GM19397 (cell line): ENCODE results near the gene SSTR1.

Source experiments
- ATAC-seq: cut with Tn5 transposase; IDR thresholded peaks from one replicate; pipeline ENCODE4 v1.9.1; 2021; ENCODE audit warnings: mild to moderate bottlenecking, moderate library complexity; ENCODE audit not compliant: unreplicated experiment

Gene SSTR1

DNA sequence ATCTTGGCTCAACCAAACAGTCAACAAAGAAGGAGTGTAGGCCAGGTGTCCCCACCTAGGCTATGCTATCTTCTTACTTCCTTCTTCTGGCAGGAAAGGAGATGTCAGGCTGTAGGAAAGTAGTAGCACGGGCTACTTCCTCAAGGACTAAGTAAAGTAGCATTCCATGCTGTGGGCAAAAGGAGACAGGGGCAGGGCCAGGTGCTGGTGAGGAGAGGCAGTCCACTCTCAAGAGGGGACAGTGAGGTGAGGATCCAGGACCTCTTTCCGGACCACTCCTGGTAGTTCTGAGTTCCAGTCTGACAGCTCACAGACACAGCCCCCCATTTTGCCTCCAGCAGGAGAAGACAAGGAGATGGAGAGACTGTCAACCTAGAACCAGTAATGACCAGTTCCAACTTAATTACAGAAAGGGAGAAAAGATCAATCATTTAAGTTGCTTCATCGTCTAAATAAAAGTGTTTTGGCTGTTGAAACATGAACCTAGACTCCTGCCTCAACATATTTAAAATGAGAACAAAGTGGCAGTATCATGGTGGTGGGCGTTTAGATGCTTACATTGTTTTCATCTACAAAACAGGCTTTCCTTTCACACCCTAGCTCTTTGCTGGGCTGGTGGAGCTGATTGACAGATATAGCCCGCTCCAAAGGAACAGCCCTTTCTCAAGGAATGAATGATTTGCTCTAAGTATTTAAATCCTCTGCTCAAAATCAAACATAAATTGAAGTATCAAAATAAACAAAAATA lies 5.1 kb upstream of the SSTR1 start:
- no peak for ATAC-seq

DNA sequence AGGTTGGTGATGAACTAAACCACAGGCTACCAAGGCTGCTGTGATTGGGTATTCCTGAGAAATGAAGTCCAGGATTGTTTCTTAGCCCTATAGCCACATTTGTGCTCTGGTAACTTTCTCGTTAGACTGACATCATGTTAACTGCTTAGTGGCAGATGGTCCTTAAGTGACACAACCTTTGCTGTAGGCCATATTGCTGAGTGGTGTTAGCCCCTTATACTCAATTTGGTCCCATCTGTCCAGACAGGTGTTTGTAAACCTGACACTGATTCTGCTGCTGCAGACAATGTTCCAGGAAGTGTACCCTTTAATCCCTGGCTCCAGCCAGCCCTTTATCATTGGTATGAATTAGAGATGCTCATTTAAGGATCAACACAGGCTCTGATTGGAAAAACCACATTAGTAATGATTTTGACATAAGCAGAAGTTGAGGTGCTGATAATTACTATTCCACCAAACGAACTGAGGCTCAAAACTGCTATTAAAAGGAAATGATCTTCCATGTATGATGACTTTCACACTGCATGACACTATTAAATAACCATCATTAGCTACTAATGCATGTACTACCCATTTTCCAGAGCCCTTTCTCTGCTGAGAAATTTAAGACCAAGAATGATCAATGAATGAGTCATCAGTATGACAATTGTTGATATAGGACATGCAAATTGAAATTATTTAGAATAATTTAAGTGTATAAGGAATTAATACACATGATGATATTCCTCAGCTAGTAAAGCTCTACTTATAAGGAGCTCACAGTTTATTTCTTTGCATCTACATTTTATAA lies 3.6 kb upstream of the SSTR1 start:
- no peak for ATAC-seq

DNA sequence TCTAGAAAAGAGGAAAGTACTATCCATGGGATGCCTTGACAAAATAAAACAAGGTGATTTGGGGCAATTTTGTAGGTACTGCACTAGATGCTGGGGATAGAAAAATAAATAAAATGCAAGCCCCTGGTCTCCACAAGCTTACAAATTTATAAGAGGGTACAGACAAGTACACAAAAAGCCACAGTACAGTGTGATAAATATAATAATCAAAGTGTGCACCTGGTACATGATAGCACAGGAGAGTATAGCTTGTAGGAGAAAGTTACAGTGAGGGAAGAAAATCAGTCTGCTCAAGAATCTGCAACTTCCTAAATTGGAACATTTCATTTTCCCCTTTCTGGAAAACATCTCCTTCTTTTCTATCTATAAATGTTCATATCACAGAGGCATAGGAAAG lies 3.0 kb upstream of the SSTR1 start:
- no peak for ATAC-seq

DNA sequence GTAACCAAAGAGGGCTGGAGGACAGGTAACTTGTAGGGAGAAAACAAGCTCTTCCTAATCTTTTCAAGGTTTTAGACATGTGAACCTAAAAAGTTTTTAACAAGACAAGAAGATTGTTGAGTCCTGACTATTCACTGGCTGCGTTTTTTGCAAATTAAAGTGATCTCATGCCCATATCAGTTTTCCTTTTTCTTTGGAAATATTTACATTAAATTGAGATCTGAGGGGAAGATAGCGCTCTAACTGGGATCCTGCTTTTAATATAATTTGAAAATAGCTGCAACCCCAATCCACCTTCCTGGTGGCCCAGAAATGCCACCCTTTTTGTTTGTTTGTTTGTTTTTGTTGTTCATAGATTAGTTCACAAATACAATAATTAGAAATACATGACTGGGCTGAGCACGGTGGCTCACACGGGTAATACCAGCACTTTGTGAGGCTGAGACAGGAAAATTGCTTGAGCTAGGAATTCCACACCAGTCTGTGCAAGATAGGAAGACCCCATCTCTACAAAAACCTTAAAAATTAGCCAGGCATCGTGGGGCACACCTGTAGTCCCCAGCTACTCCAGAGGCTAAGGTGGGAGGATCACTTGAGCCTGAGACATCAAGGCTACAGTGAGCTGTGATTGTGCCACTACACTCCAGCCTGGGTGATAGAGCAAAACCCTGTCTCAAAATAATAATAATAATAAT lies 2.4 kb upstream of the SSTR1 start:
- ATAC-seq = no peak

DNA sequence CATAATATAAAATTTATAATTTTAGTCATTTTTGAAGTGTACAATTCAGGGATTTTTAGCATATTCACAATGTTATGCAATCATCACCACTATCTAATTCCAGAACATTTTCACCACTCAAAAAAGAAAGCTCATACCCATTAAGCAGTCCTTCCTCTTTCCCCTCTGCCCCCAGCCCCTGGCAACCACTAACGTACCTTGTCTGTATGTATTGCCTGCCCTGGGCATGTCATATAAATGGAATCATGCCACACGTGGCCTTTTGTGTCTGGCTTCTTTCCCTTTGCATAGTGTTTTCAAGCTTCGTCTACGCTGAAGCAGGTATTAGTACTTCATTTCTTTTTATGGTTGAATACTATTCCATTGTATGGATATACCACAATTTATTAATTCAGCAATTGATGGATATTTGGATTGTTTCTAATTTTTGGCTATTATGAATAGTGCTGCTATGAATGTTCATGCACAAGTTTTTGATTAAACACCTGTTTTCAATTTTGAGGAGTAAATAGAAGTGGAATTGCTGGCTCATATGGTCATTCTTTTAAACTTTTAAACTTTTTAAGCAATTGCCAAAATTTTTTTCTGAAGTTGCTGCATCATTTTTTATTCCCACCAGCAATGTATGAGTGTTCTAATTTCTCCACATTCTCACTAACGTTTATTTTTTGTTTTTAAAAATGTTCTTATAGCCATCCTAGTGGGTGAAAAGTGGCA lies 1.6 kb upstream of the SSTR1 start:
- no peak for ATAC-seq

DNA sequence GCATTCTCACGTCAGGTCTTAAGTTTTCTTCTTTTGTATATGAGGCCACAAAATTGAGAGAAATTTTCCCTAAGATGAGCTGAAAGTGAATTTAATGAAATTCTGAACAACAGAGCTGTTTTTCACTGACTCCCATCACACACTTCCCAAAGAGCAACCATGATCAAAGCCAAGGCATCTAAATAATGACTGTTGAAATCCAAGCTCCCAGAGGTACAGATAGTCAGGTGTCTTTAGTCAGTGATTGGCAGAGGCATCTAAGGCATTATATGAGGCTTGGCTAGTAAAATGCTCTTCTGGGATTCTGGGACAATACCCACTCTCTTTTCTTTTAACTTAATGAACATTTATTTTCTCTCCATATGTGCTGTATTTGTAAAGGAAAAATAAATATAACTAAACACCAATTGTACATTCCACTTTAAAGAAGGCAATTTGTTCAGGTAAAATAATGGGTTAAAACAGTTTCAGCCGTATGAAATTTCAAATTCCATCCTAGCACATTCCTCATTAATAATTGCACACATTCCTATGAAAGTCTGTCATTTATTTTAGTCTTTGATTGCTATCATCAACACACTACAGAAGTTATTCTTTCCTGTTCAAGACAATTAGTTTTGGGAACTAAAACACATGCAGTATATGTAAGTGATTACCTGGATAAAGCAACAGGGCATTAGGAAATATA lies 871 bp upstream of the SSTR1 start:
- ATAC-seq = no peak

DNA sequence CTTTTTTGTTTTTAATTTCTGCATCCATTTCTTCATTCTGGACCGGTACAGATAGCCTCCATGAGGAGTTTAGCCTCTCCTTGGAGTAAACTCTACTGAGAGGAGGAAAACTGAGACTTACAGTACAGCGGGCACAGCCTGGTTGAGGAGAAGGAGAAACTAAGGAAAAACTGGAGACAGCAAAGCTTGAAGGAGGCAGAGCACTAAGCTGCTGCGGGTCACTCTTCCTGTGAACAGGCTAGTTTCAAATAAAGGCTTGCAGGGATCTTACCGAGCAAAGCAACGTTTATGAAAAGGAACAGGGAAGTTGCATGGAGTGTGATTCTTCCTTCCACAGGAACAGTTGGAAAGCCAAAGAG lies 348 bp upstream of the SSTR1 start:
- no peak for ATAC-seq

DNA sequence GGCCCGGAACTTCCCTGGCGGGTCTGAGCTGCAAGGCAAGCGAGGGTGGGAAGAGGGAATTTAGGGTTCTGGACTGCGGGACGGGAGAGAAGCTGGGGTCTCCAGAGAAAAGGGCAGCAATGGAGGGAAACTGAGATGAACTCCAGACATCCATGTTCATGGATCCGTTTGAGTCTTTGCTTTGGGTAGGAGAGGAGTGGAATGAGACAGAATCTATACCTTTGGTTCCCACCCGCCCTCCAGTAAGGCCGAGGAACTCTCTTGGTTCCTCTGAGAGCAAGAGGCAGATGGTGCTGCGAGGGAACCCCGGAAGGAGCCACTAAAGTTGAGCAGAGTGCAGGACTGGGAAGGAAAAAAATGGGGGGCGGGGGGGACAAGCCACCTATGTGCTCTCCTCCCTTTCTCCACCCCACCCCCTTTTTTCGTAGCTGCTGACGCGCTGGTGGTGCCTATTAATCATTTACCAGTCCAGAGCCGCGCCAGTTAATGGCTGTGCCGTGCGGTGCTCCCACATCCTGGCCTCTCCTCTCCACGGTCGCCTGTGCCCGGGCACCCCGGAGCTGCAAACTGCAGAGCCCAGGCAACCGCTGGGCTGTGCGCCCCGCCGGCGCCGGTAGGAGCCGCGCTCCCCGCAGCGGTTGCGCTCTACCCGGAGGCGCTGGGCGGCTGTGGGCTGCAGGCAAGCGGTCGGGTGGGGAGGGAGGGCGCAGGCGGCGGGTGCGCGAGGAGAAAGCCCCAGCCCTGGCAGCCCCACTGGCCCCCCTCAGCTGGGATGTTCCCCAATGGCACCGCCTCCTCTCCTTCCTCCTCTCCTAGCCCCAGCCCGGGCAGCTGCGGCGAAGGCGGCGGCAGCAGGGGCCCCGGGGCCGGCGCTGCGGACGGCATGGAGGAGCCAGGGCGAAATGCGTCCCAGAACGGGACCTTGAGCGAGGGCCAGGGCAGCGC lies 1.2 kb downstream of the SSTR1 start:
- no peak for ATAC-seq

DNA sequence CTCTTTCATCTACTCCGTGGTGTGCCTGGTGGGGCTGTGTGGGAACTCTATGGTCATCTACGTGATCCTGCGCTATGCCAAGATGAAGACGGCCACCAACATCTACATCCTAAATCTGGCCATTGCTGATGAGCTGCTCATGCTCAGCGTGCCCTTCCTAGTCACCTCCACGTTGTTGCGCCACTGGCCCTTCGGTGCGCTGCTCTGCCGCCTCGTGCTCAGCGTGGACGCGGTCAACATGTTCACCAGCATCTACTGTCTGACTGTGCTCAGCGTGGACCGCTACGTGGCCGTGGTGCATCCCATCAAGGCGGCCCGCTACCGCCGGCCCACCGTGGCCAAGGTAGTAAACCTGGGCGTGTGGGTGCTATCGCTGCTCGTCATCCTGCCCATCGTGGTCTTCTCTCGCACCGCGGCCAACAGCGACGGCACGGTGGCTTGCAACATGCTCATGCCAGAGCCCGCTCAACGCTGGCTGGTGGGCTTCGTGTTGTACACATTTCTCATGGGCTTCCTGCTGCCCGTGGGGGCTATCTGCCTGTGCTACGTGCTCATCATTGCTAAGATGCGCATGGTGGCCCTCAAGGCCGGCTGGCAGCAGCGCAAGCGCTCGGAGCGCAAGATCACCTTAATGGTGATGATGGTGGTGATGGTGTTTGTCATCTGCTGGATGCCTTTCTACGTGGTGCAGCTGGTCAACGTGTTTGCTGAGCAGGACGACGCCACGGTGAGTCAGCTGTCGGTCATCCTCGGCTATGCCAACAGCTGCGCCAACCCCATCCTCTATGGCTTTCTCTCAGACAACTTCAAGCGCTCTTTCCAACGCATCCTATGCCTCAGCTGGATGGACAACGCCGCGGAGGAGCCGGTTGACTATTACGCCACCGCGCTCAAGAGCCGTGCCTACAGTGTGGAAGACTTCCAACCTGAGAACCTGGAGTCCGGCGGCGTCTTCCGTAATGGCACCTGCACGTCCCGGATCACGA lies 2.2 kb downstream of the SSTR1 start:
- ATAC-seq = no peak

DNA sequence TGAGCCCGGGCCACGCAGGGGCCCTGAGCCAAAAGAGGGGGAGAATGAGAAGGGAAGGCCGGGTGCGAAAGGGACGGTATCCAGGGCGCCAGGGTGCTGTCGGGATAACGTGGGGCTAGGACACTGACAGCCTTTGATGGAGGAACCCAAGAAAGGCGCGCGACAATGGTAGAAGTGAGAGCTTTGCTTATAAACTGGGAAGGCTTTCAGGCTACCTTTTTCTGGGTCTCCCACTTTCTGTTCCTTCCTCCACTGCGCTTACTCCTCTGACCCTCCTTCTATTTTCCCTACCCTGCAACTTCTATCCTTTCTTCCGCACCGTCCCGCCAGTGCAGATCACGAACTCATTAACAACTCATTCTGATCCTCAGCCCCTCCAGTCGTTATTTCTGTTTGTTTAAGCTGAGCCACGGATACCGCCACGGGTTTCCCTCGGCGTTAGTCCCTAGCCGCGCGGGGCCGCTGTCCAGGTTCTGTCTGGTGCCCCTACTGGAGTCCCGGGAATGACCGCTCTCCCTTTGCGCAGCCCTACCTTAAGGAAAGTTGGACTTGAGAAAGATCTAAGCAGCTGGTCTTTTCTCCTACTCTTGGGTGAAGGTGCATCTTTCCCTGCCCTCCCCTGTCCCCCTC lies 3.0 kb downstream of the SSTR1 start:
- ATAC-seq = no peak

DNA sequence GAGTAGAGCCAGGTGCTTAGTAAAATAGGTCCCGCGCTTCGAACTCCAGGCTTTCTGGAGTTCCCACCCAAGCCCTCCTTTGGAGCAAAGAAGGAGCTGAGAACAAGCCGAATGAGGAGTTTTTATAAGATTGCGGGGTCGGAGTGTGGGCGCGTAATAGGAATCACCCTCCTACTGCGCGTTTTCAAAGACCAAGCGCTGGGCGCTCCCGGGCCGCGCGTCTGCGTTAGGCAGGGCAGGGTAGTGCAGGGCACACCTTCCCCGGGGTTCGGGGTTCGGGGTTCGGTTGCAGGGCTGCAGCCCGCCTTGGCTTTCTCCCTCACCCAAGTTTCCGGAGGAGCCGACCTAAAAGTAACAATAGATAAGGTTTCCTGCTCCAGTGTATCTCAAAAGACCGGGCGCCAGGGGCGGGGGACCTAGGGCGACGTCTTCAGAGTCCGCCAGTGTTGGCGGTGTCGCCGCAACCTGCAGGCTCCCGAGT lies 3.6 kb downstream of the SSTR1 start:
- ATAC-seq = no peak

DNA sequence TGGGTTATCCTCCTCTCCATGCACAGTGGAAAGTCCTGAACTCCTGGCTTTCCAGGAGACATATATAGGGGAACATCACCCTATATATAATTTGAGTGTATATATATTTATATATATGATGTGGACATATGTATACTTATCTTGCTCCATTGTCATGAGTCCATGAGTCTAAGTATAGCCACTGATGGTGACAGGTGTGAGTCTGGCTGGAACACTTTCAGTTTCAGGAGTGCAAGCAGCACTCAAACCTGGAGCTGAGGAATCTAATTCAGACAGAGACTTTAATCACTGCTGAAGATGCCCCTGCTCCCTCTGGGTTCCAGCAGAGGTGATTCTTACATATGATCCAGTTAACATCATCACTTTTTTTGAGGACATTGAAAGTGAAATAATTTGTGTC lies 4.4 kb downstream of the SSTR1 start:
- ATAC-seq = no peak

DNA sequence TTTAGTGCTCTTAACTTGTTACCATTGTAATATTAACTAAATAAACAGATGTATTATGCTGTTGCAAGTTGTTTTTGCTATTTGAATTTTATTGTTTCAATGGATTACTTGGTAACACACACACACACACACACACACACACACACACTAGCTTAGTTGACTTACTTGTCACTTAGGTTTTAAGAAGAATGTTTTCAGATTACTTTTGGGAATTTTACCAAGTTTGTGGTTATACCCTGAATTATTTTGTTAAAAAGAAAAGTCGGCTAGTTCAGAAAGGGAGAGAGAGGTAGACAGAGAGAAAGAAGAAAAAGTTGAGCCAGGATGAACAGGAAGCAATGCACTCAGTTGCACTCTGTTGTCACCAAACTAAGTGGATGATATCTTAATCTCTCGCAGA lies 5.3 kb downstream of the SSTR1 start:
- no peak for ATAC-seq

DNA sequence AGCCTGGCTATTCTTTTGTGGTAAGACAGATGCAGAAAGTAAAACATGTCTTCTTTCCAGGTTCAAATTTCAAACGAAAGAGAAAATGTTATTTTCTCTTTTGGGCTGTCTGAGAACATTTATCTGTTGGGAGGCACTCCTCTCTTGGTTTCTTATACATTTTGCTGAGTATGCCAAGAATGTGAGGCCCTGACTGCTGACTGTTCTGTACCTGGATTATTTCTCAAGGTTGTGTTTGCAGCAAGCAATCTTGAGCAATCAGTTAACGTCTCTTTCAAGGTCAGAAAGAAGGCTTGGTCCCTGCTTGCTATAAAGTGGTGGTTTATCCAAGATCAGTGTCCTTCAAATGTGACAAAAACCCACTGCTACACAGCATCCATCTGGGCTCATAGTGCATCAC lies 9.8 kb downstream of the SSTR1 start:
- ATAC-seq = no peak

DNA sequence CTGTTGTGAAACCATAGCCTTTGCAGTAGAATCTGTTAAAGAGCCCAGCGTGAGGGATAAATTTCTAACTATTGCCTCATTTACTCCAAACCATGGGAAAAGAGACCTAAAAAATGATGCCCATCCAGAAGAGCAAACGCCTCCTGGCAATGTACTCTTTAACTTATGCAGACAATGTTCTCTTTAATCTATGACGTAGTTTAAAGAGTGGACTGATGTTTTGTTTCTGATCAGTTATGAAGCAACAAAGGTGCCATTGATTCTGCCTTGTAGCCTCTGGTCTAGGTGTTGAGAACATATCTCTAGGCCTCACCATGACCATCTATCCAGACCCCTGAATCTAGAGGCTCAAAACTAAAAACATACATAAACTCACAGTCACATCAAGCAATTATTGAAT lies 13.4 kb downstream of the SSTR1 start:
- no peak for ATAC-seq

DNA sequence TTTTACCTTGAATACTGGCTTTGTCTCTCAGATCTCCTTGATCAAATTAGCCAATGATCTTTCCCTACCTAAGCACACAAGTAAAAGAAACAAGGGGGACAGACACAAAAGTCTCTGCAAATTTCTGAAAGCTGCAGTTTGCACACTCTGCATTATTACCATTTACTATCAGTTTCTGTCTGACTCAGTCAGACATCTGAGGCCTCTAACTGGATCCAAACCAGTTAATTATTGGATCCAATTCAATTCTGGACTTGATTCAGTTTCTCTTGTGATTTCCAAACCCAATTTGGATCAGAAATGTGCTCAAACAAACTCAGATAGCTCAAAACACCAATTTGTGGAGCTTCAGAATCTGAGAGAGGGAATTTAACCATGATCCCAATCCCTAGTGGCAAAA lies 16.6 kb downstream of the SSTR1 start:
- ATAC-seq = no peak

DNA sequence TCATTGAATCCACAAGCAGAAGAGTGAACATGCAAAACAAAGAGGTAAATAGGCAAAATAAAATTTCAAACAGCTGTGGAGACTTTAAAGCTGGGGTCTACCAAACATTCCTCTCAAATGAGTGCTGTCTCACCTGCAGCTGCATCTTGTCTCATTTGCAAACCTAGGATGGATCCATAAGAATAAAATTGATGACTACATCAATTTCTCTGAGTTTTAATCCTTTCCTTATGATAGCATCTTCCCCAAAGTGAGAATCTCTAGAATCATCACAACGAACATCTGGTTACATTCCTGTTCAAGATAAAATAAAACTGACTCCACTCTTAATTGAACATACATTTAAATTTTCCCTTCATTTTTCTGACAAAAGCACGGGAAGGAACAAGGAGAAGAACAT lies 18.2 kb downstream of the SSTR1 start:
- no peak for ATAC-seq

DNA sequence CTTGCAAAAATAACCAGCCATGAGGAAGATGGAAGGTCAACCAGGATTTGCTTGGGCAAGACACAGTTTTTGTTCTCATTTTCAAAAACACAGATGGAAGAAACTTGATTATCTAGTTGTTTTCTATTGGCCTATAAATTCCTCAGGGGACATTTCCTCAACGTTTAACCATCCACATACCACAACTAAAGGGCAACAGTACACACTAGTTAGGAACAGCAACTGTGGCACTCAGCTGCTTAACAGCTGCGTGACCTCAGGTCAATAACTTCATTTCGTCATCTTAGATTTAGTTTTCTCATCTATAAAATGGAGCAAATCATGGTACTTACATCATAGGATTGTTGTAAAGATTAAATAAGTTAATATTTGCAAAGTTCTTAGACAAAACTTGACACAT lies 18.7 kb downstream of the SSTR1 start:
- ATAC-seq = no peak
